Osteoblast (primary cell): Measurements from ENCODE around the gene GDI1. TPM values are rescaled to one million over a fixed set of nuclear protein-coding genes. Genes with fewer than 3 reads are reported as not detected.

Experiments used
- DNase-seq: peaks from one replicate; pipeline ENCODE4 v3.0.0; 2011; ENCODE audit warnings: low spot score, mixed read lengths; ENCODE audit not compliant: insufficient read length; ENCODE audit errors: missing footprints
- H2AFZ ChIP-seq: 2 replicates; pipeline ENCODE4 v1.6.0; 2011; ENCODE audit warnings: mild to moderate bottlenecking, low read length
- H3K27ac ChIP-seq: 2 replicates; pipeline ENCODE4 v1.5.1; 2011; ENCODE audit warnings: mild to moderate bottlenecking, low read depth, low read length, moderate library complexity
- H3K27me3 ChIP-seq: 2 replicates; pipeline ENCODE4 v1.6.0; 2012; ENCODE audit warnings: mild to moderate bottlenecking, control low read depth, inconsistent platforms, low read length, moderate library complexity; ENCODE audit not compliant: insufficient read depth
- H3K36me3 ChIP-seq: 2 replicates; pipeline ENCODE4 v1.5.1; 2011; ENCODE audit warnings: mild to moderate bottlenecking, low read length, control low read depth, moderate library complexity; ENCODE audit not compliant: insufficient read depth
- H3K4me1 ChIP-seq: 2 replicates; pipeline ENCODE4 v1.5.1; 2011; ENCODE audit warnings: mild to moderate bottlenecking, low read length, control low read depth, moderate library complexity; ENCODE audit not compliant: insufficient read depth
- H3K4me2 ChIP-seq: 2 replicates; pipeline ENCODE4 v1.6.0; 2011; ENCODE audit warnings: mild to moderate bottlenecking, low read length; ENCODE audit not compliant: insufficient read depth
- H3K4me3 ChIP-seq: fragments of 200-600 bp; sonication (generic); 3 replicates; pipeline ENCODE4 v1.5.1; 2012; ENCODE audit warnings: mild to moderate bottlenecking, low read length, inconsistent platforms; ENCODE audit not compliant: insufficient read depth
- H3K79me2 ChIP-seq: 2 replicates; pipeline ENCODE4 v1.6.0; 2012; ENCODE audit warnings: mild to moderate bottlenecking, low read length, control low read depth, inconsistent platforms; ENCODE audit not compliant: insufficient read depth
- H3K9me3 ChIP-seq: 2 replicates; pipeline ENCODE4 v1.5.1; 2011; ENCODE audit warnings: low read depth, low read length, control low read depth
- H4K20me1 ChIP-seq: 2 replicates; pipeline ENCODE4 v1.6.0; 2012; ENCODE audit warnings: mild to moderate bottlenecking, low read length, control low read depth; ENCODE audit not compliant: insufficient read depth
- small RNA-seq: library from RNA; depleted of rRNA; stranded (forward); fragments of <200 nt; gene quantifications from one replicate; pipeline ENCODE3, GENCODE V24; 2012
- total RNA-seq: library from RNA; depleted of rRNA; stranded (reverse); fragments of >200 nt; gene quantifications from 2 replicates; pipeline ENCODE4 v1.2.3, GENCODE V29; 2012
- TF ChIP-seq, protein P1 (sequence below): IDR thresholded peaks from 2 replicates; pipeline ENCODE4 v1.5.1; 2011; ENCODE audit warnings: mild to moderate bottlenecking, low read depth, low read length, moderate library complexity; ENCODE audit errors: extremely low read depth

Gene GDI1
- total RNA-seq, 1 donor, result 74.6 TPM

DNA sequence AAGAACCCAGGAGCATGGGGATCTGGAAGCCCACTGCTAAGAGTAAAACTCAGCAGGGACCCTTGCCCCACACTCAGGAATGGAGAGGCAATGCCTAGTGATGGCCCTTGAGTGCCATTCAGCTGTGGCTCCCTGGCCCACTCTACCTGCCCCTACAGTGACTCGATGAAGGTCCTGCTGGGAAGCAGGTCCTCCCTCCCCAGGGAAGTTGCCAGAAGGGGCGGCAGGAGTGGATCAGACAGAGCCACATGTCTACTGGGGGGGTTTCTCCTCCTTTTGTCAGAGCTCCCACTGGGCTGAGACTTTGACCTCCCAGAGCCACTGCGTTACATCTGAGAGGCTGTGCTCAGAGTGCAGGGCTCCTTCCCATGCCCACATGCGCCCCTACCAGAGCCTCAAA lies 52.2 kb downstream of the GDI1 start:
- TF ChIP-seq, protein P1, sequence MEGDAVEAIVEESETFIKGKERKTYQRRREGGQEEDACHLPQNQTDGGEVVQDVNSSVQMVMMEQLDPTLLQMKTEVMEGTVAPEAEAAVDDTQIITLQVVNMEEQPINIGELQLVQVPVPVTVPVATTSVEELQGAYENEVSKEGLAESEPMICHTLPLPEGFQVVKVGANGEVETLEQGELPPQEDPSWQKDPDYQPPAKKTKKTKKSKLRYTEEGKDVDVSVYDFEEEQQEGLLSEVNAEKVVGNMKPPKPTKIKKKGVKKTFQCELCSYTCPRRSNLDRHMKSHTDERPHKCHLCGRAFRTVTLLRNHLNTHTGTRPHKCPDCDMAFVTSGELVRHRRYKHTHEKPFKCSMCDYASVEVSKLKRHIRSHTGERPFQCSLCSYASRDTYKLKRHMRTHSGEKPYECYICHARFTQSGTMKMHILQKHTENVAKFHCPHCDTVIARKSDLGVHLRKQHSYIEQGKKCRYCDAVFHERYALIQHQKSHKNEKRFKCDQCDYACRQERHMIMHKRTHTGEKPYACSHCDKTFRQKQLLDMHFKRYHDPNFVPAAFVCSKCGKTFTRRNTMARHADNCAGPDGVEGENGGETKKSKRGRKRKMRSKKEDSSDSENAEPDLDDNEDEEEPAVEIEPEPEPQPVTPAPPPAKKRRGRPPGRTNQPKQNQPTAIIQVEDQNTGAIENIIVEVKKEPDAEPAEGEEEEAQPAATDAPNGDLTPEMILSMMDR, result no peak
- Histone ChIP-seq H3K4me3 (peak overlapping the region; percentile 73), H3K79me2 (peaks cover 22% of the 10 kb centered on the region), H3K27ac (no peak overlapping the region), H3K4me2 (peak overlapping the region; percentile 84), H3K4me1 (peaks cover 10% of the 10 kb centered on the region), H4K20me1 (peaks cover 7% of the 10 kb centered on the region), H3K36me3 (peaks cover 19% of the 10 kb centered on the region), H3K27me3 (no peaks in the 10 kb centered on the region), H3K9me3 (no peaks in the 10 kb centered on the region), H2AFZ (no peak overlapping the region)
- DNase-seq, result peak; percentile 58

GRCh38 chrX:154490021-154490413 lies 53.1 kb downstream of the GDI1 start:
- H3K27me3 ChIP-seq, result no peaks in the 10 kb centered on the region

DNA sequence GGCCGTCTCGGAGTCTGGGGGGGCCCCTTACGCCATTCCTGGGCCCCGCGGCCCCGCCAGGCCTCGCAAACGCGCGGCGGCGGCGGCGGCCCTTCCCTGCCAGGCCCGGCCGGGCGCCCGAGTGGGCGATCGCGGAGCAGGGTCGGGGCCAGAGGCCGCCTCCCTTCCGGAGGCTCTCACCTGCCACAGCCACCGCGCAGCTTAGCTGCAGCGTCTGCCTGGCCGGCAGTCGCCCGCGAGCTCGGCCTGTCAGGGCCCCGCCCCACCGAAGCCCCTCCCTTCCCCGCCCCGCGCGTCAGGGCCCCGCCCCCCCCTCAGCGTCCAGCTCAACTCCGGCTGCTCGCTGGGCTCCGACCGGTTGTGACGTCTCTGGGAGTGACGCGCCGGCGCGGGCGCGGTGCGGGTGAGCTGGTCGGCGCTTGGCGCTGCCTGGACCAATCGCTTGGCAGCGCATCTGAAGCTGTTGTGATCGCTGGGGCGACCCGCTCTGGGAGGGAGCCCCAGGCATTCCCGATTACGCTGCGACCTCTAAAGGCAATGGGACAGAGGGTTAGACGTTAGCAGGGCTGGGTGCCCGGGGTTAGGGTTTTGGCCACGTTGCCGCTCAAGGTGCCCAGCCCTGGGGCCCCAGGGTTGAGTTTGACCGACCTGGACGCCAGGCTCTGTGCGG lies 53.6 kb downstream of the GDI1 start, which contains the start of gene SLC10A3:
Gene SLC10A3 (minus strand): TSS at position 216 of the 670 bp plus-strand sequence. CDS start 1,689 bp downstream, outside the sequence.
- H3K27ac ChIP-seq, result peak within 1 kb of the TSS; percentile 69
- H3K4me3 ChIP-seq, result peak within 1 kb of the TSS; percentile 73
- H4K20me1 ChIP-seq, result peaks cover 7% of the 10 kb centered on the region
- H3K79me2 ChIP-seq, result peaks cover 15% of the 10 kb centered on the region
- H3K9me3 ChIP-seq, result no peaks in the 10 kb centered on the region
- peak within 1 kb of the TSS; percentile 84 for H3K4me2 ChIP-seq
- TF ChIP-seq, protein P1, result no peak
- DNase-seq, result peak; percentile 100
- peaks cover 10% of the 10 kb centered on the region for H3K4me1 ChIP-seq
- H2AFZ ChIP-seq, result peak within 1 kb of the TSS; percentile 67
- H3K27me3 ChIP-seq, result no peaks in the 10 kb centered on the region
- peaks cover 11% of the 10 kb centered on the region for H3K36me3 ChIP-seq

More at GRCh38 chrX:154490021-154490413, 53.1 kb downstream of the GDI1 start:
- Histone ChIP-seq H3K36me3 (peaks cover 13% of the 10 kb centered on the region), H3K4me1 (peaks cover 10% of the 10 kb centered on the region), H3K9me3 (no peaks in the 10 kb centered on the region), H3K27ac (peak overlapping the region; percentile 61), H3K79me2 (peaks cover 19% of the 10 kb centered on the region), H4K20me1 (peaks cover 7% of the 10 kb centered on the region), H3K4me2 (peak overlapping the region; percentile 84), H3K4me3 (peak overlapping the region; percentile 73), H2AFZ (peak overlapping the region; percentile 47)
- TF ChIP-seq, protein P1, result no peak
- peak; percentile 94 for DNase-seq

Small RNAs within 50 kb of the gene (small RNA-seq; reads per million reads assigned to genes)
- gene MIR6858 (0.37 reads per million), gene SNORA70 (not detected)

Other genes starting within 250 kb of the GDI1 start
- gene OPN1MW2, start 217.4 kb upstream of the GDI1 start, total RNA-seq, result not detected in 2 replicates
- not detected in 2 replicates for gene OPN1MW3, start 179.6 kb upstream of the GDI1 start, total RNA-seq
- gene TEX28, start 142.0 kb upstream of the GDI1 start, total RNA-seq, result not detected in 2 replicates
- gene TKTL1, start 141.4 kb upstream of the GDI1 start, total RNA-seq, result not detected in 2 replicates
- 2,632 and 3,431 TPM in 2 replicates for gene FLNA, start 62.5 kb upstream of the GDI1 start, total RNA-seq
- gene EMD, start 57.9 kb upstream of the GDI1 start, total RNA-seq, result 28.0 and 29.7 TPM in 2 replicates
- gene RPL10, start 38.8 kb upstream of the GDI1 start, total RNA-seq, result 1,832 and 2,517 TPM in 2 replicates
- 58.9 and 74.6 TPM in 2 replicates for gene DNASE1L1, start 27.9 kb upstream of the GDI1 start, total RNA-seq
- gene TAFAZZIN, start 25.6 kb upstream of the GDI1 start, total RNA-seq, result 15.6 and 19.2 TPM in 2 replicates
- gene ATP6AP1, start 8.5 kb upstream of the GDI1 start, total RNA-seq, result 59.2 and 61.9 TPM in 2 replicates
- 46.0 and 48.1 TPM in 2 replicates for gene FAM50A, start 7.0 kb downstream of the GDI1 start, total RNA-seq
- 15.9 and 18.8 TPM in 2 replicates for gene PLXNA3, start 21.1 kb downstream of the GDI1 start, total RNA-seq
- 16.5 and 21.7 TPM in 2 replicates for gene LAGE3, start 42.1 kb downstream of the GDI1 start, total RNA-seq
- gene UBL4A, start 49.5 kb downstream of the GDI1 start, total RNA-seq, result 30.4 and 31.5 TPM in 2 replicates
- gene SLC10A3, start 53.5 kb downstream of the GDI1 start, total RNA-seq, result 34.5 and 36.2 TPM in 2 replicates
- 20.6 and 21.4 TPM in 2 replicates for gene FAM3A, start 79.1 kb downstream of the GDI1 start, total RNA-seq
- 88.7 and 91.3 TPM in 2 replicates for gene G6PD, start 109.7 kb downstream of the GDI1 start, total RNA-seq
- gene IKBKG, start 110.5 kb downstream of the GDI1 start, total RNA-seq, result 16.8 and 18.5 TPM in 2 replicates
- gene CTAG1A, start 148.0 kb downstream of the GDI1 start, total RNA-seq, result not detected in 2 replicates
- not detected in 2 replicates for gene CTAG1B, start 182.1 kb downstream of the GDI1 start, total RNA-seq
- gene CTAG2, start 216.4 kb downstream of the GDI1 start, total RNA-seq, result 0.88 and 13.8 TPM in 2 replicates